Esophagus squamous epithelium (tissue), 4 donors: ENCODE data around the gene OXCT2.

ENCODE experiments used
- POLR2A ChIP-seq, 4 donors: fragments of 450-650 bp; IDR thresholded peaks; one replicate each; pipeline ENCODE4 v1.6.1; 2017; ENCODE audit warnings: antibody characterized with exemption in 4 of 4, mild to moderate bottlenecking in 4 of 4, moderate library complexity in 3 of 4
- TF ChIP-seq, protein P1 (sequence below), 6 experiments: fragments of 450-650 bp in 4 of 6; fragments of 200-600 bp in 2 of 6; sonication (generic) in 2 of 6; IDR thresholded peaks; one replicate each; pipeline ENCODE4 v1.5.1; 2016 to 2019; ENCODE audit warnings: antibody characterized with exemption in 6 of 6, mild to moderate bottlenecking in 4 of 6, moderate library complexity in 4 of 6

DNA sequence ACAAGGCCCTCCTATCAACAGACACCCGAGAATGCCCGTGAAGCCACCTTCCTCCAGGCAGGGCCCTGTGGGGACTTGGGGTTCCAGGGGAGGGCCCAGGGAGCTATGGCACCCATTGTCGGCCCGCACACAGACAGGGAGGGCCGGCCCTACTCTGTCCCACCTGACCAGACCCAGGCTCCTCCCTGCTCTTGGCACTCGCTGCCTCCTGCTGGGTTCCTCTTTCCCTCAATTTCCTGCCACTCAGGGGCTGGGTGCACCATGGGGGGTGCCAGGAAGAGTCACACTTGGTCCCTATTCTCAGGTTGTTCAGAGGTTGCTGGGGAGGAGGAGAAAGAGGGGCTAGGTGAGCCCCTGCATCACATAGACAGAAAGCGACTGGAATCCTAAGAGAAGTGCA is 8.0 kb upstream of the OXCT2 start:
- TF ChIP-seq, protein P1, sequence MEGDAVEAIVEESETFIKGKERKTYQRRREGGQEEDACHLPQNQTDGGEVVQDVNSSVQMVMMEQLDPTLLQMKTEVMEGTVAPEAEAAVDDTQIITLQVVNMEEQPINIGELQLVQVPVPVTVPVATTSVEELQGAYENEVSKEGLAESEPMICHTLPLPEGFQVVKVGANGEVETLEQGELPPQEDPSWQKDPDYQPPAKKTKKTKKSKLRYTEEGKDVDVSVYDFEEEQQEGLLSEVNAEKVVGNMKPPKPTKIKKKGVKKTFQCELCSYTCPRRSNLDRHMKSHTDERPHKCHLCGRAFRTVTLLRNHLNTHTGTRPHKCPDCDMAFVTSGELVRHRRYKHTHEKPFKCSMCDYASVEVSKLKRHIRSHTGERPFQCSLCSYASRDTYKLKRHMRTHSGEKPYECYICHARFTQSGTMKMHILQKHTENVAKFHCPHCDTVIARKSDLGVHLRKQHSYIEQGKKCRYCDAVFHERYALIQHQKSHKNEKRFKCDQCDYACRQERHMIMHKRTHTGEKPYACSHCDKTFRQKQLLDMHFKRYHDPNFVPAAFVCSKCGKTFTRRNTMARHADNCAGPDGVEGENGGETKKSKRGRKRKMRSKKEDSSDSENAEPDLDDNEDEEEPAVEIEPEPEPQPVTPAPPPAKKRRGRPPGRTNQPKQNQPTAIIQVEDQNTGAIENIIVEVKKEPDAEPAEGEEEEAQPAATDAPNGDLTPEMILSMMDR (IDR thresholded peaks at IDR 0.05): no peak
- no peak for TF ChIP-seq POLR2A (IDR thresholded peaks at IDR 0.05)
